Body of pancreas (tissue), 4 donors: Measurements from ENCODE around the gene SRP14.

Experiments used
- POLR2A ChIP-seq, 3 donors: fragments of 450-650 bp; IDR thresholded peaks; one replicate each; pipeline ENCODE4 v1.6.1; 2016; ENCODE audit warnings: antibody characterized with exemption in 3 of 3, mild to moderate bottlenecking in 2 of 3
- TF ChIP-seq, protein P1 (sequence below), 7 experiments: fragments of 450-650 bp in 4 of 7; fragments of 200-600 bp in 3 of 7; sonication (generic) in 3 of 7; IDR thresholded peaks; one replicate each; pipeline ENCODE4 v1.5.1; 2016 to 2019; ENCODE audit warnings: antibody characterized with exemption in 7 of 7

DNA sequence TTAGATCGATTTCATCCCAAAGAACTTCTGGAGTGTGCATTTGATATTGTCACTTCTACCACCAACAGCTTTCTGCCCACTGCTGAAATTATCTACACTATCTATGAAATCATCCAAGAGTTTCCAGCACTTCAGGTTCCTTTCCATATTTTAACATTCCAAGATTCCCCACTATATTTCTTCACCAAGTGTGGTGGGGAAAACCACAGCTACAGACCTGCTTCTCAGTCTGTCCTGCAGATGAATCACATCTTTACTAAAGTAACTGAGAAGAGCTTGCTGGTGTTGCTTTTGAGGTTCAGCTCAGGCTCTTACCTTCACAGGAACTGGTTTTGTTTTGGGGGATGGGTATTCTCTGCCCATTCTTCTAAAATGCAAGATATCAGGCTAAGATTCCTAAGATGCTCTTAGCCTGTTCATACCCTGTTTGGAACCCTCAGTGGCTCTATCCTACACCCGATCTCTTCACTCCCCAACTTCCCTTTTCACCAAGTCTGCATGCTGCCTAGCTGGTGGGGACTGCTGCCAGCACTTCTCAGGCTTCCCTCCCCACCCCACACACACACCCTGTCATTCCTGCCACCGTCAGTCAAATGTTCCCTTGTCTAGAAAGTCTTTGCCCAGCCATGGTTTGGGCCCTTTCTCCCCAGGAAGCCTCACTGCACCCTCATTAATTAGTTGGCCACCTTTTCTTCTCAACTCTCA lies 30.8 kb downstream of the SRP14 start:
- TF ChIP-seq, protein P1, sequence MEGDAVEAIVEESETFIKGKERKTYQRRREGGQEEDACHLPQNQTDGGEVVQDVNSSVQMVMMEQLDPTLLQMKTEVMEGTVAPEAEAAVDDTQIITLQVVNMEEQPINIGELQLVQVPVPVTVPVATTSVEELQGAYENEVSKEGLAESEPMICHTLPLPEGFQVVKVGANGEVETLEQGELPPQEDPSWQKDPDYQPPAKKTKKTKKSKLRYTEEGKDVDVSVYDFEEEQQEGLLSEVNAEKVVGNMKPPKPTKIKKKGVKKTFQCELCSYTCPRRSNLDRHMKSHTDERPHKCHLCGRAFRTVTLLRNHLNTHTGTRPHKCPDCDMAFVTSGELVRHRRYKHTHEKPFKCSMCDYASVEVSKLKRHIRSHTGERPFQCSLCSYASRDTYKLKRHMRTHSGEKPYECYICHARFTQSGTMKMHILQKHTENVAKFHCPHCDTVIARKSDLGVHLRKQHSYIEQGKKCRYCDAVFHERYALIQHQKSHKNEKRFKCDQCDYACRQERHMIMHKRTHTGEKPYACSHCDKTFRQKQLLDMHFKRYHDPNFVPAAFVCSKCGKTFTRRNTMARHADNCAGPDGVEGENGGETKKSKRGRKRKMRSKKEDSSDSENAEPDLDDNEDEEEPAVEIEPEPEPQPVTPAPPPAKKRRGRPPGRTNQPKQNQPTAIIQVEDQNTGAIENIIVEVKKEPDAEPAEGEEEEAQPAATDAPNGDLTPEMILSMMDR (IDR thresholded peaks at IDR 0.05) = no peak
- no peak for TF ChIP-seq POLR2A (IDR thresholded peaks at IDR 0.05)
